Measurements from ENCODE around the gene WWOX.
A peak's percentile ranks its signal among the peaks of the same experiment; 100 is the strongest.

The WWOX gene

DNA sequence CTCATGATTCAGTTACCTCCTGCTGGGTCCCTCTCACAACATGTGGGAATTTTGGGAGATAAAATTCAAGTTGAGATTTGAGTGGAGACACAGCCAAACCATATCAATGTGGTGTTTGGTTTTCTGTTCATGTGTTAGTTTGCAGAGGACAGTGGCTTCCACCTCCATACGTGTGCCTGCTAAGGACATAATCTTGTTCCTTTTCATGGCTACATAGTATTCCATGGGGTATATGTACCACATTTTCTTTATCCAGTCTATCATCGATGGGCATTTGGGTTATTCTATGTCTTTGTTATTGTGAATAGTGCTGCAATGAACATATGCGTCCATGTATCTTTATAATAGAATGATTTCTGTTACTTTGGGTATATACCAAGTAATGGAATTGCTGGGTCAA, 4.5 kb upstream of the WWOX start:
- no peak for DNase-seq (ENCODE audit: low read depth)
- no peak overlapping the region for H3K4me3 ChIP-seq (ENCODE audit: low read length)
- TF ChIP-seq, protein P1, sequence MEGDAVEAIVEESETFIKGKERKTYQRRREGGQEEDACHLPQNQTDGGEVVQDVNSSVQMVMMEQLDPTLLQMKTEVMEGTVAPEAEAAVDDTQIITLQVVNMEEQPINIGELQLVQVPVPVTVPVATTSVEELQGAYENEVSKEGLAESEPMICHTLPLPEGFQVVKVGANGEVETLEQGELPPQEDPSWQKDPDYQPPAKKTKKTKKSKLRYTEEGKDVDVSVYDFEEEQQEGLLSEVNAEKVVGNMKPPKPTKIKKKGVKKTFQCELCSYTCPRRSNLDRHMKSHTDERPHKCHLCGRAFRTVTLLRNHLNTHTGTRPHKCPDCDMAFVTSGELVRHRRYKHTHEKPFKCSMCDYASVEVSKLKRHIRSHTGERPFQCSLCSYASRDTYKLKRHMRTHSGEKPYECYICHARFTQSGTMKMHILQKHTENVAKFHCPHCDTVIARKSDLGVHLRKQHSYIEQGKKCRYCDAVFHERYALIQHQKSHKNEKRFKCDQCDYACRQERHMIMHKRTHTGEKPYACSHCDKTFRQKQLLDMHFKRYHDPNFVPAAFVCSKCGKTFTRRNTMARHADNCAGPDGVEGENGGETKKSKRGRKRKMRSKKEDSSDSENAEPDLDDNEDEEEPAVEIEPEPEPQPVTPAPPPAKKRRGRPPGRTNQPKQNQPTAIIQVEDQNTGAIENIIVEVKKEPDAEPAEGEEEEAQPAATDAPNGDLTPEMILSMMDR (IDR thresholded peaks at IDR 0.05; ENCODE audit: insufficient read depth, low read depth, low read length, missing control alignments) = no peak

DNA sequence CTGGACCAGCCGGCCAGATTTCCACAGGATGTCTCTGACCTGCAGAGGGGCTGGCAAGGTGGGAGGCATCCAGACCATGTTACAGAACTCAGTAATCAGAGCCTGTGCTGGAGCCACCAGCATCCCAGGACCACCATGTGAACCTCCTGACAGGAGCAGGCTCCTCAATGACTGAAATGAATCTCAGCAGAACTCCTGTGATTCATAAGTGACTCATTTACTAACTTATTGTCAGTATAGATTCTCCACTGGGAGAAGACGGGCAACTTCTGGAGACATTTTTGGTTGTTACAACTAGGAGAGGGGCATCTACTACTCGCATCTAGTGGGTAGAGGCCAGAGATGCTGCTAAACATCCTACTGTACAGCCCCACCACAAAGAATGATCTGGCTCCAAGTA, 3.1 kb upstream of the WWOX start:
- H3K4me3 ChIP-seq (ENCODE audit: low read length) = no peak overlapping the region
- TF ChIP-seq, protein P1 (IDR thresholded peaks at IDR 0.05; ENCODE audit: insufficient read depth, low read depth, low read length, missing control alignments) = no peak
- DNase-seq (ENCODE audit: low read depth) = peak; percentile 50

DNA sequence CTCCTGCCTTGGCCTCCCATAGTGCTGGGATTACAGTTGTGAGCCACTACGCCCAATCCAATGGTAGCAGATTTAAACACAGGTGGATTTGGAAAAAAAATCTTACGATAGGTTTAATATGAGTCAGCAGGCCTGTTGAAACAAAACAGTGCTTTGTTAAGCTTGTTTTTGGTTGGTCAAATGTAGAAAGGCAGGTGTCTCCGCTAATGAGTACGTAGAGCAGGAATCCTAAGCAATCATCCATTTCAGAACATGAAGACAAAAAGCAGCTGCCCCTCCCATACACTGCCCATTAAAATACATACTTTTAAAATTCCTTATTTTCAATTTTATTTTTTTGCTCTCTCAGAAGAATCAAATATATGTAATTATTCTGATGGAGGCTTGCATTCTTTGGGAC, 1.9 kb upstream of the WWOX start:
- TF ChIP-seq, protein P1 (IDR thresholded peaks at IDR 0.05; ENCODE audit: insufficient read depth, low read depth, low read length, missing control alignments) = no peak
- DNase-seq (ENCODE audit: low read depth) = peak; percentile 88
- no peak overlapping the region for H3K4me3 ChIP-seq (ENCODE audit: low read length)

DNA sequence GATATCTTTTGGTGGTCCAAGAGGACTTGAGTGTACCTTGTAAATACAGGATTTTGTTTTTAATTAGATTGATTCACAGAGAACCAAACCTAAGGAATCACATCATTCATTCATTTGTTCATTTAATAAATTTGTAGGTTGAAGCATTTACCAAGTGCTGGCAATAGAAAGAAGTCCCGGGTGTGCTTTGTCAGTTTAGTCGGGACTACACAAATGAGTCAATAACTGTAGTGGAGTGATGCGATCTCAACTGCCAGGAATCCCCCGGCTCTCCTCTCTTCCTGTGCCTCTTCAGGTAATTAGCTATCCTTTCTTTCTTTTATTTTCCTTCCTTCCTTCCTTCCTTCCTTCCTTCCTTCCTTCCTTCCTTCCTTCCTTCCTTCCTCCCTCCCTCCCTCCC, 1.4 kb upstream of the WWOX start:
- H3K4me3 ChIP-seq (ENCODE audit: low read length) = no peak overlapping the region
- TF ChIP-seq, protein P1 (IDR thresholded peaks at IDR 0.05; ENCODE audit: insufficient read depth, low read depth, low read length, missing control alignments) = no peak
- DNase-seq (ENCODE audit: low read depth) = peak; percentile 55

DNA sequence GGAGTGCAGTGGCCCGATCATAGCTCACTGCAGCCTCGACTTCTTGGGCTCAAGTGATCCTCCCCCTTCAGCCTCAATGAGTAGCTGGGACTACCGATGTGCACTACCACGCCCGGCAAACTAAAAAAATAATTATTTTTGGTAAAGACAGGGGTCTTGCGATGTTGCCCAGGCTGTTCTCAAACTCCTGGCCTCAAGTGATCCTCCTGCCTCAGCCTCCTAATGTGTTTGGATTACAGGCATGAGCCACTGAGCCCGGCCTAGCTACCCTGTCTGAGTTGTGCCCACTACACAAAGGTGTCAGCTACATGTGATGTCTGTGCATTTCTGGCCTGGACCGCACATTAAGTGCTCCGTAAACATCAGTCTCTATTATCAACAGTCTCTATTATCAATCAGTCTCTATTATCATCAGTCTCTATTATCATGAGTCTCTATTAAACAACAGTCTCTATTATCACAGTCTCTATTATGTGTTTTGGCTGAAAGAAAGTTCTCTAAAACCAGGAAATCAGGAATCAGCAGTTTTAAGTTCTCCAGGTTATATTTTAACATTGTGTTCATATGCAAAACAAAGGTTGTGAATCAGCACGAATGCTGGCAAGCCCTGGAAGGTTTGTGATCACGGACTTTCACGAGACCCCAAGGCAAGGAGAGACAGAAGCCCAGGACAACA, 721 bp upstream of the WWOX start:
- TF ChIP-seq, protein P1 (IDR thresholded peaks at IDR 0.05; ENCODE audit: insufficient read depth, low read depth, low read length, missing control alignments) = no peak
- DNase-seq (ENCODE audit: low read depth) = no peak
- peak overlapping the region; percentile 93 for H3K4me3 ChIP-seq (ENCODE audit: low read length)

DNA sequence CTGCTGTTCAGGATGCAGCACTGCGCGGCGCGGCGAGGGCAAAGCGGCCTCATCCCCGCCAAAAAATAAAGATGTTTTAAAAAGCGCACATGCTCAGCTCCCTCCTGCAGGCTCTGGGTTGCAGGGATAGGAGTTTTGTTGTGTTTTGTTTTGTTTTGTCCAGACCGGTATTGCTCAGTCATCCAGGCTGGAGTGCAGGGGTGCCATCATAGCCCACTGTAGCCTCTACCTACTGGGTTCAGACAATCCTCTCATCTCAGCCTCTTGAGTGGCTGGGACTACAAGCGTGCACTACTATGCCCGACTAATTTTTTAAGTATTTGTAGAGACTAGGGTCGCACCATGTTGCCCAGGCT, 636 bp downstream of the WWOX start:
- DNase-seq (ENCODE audit: low read depth) = no peak
- H3K4me3 ChIP-seq (ENCODE audit: low read length) = peak overlapping the region; percentile 93
- TF ChIP-seq, protein P1 (IDR thresholded peaks at IDR 0.05; ENCODE audit: insufficient read depth, low read depth, low read length, missing control alignments) = peak; percentile 78

DNA sequence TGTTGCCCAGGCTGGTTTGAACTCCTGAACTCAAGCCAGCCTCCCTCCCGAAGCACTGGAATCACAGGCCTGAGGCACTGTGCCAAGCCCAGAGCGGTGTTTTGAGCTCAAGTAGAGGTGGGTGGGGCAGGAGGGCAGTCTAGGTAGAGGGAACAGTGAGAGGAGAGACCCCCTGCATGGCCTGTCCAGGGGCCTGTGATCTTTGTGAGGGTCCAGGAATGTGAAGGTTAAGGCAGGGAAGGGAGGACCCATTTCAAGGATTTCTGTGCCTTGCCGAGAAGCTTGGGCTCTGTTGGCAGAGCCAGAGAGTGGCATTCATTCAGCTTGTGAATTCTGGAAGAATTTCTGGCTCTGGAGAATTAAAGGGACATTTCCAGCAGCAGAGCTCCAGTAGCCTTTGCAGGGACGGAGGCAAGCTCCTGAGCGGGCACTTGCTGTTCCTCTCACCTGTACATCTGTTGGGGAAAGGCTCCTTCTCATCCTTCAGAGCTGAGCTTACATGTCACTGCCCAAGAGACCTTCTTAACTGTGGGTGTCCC, 2.7 kb downstream of the WWOX start:
- no peak overlapping the region for H3K4me3 ChIP-seq (ENCODE audit: low read length)
- TF ChIP-seq, protein P1 (IDR thresholded peaks at IDR 0.05; ENCODE audit: insufficient read depth, low read depth, low read length, missing control alignments) = no peak
- DNase-seq (ENCODE audit: low read depth) = no peak

All from epithelial cell of esophagus (primary cell).